SHP77 (cell line): Measurements from ENCODE around the gene TBC1D25.

Source experiments
- DNase-seq, 2 experiments: peaks; one replicate each; lab custom pipeline; 2025; lab: John Stamatoyannopoulos, UW

The TBC1D25 gene, protein sequence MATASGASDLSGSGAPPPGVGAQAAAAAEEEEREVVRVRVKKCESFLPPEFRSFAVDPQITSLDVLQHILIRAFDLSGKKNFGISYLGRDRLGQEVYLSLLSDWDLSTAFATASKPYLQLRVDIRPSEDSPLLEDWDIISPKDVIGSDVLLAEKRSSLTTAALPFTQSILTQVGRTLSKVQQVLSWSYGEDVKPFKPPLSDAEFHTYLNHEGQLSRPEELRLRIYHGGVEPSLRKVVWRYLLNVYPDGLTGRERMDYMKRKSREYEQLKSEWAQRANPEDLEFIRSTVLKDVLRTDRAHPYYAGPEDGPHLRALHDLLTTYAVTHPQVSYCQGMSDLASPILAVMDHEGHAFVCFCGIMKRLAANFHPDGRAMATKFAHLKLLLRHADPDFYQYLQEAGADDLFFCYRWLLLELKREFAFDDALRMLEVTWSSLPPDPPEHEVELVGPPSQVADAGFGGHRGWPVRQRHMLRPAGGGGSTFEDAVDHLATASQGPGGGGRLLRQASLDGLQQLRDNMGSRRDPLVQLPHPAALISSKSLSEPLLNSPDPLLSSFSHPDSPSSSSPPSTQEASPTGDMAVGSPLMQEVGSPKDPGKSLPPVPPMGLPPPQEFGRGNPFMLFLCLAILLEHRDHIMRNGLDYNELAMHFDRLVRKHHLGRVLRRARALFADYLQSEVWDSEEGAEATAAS

GRCh38 chrX:48539345-48540027 is at the start of gene TBC1D25:
TBC1D25 (plus strand) TSS chrX:48539714; CDS start chrX:48539798, 84 bp downstream.
- DNase-seq = peak; percentile 88 to 94

DNA sequence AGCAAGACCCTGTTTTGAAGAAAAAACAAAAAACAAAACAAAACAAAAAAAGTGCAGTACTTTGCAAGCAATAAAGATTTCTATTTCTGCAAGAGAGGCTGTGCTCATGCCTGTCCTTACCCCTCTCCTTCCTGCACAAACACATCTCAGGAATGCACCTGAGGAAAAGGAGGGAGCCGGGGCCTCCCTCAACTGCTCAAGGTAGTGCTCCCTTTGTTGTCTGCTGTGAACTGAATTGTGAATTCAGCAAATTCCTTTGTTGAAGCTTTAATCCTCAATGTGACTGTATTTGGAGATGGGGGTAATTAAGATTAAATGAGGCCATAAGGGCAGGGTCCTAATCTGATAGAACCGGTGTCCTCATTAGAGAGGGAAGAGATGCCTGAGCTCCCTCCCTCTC is 49.6 kb upstream of the TBC1D25 start:
- no peak for DNase-seq

DNA sequence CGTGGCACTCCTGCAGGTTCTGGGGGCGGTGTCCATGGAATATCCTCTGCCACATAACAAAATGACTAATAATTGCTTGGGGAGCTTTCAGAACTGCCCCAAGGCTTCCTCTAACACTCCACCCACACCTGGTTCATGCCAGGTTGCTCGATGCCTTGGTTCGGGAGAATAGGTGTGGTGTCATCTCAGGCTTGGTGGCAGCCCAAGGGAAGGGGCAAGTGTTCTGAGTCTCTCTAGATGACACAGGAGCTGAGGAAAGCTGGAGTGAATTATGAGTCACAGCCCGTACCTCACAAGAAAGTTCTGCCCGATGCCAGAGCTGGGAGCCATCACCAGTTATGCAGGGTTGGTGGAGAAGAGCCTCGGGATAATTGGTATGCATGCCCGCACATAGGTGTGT is 48.9 kb upstream of the TBC1D25 start:
- no peak for DNase-seq

GRCh38 chrX:48491809-48492208 is 47.7 kb upstream of the TBC1D25 start:
- DNase-seq = no peak

- DNase-seq = no peak
Observed at GRCh38 chrX:48492293-48492910, 47.1 kb upstream of the TBC1D25 start.

DNA sequence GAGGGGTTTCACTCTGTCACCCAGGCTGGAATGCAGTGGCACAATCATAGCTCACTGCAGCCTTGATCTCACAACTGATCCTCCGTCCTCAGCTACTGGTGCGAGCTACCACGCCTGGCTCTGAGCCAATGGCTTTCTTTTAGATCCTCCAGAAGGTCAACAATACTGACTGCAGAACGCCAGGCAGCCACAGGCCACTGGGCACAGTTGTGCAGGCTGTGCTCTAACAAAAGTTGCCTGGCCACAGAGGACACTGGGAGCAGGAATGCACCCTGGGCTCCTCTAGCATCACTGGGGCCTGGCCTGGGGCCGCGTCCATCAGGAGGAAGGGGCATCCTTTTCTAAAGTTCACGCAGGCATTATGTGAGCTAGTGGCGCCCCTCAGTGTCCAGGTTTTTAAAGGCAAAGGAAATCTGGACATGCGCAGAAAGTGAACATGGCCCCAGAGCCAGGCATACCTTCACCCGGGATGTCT is 45.6 kb upstream of the TBC1D25 start:
- peak in 1 of 2 experiments; percentile 13 for DNase-seq

GRCh38 chrX:48496660-48497059 is 42.9 kb upstream of the TBC1D25 start:
- DNase-seq = no peak

DNA sequence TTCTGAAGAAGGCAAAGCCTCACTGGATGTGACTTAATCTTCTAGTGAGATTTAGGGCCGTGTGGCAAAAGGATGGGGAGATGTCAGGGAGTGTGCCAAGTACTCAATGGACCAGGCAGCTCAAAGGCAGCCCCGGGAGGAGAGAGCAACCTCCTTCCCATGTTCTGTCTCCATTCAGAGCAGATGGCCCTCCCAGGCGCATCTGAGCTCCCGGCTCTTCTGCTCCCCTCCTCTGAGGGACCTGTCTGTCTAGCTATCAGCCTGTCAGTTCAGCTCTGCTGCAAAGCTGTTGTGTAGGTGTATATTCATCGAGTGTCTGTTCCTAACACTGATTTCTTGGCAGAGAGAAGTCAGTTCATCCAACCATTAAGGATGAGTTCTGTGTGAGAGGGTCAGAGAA is 41.6 kb upstream of the TBC1D25 start:
- no peak for DNase-seq

- no peak for DNase-seq
Observed at GRCh38 chrX:48498374-48498809, 41.1 kb upstream of the TBC1D25 start.

DNA sequence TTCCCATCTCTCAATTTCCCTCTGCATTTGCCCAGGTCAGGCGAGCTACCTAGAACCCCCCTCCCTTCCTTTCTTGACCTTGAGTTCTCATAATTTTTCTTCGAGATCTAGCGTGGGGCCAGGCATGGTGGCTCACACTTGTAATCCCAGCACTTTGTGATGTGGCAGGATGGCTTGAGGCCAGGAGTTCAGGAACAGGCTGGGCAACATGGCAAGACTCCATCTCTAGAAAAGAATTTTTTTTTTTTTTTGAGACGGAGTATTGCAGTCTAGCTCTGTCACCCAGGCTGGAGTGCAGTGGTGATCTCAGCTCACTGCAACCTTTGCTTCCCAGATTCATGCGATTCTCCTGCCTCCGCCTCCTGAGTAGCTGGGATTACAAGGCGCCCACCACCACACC is 35.3 kb upstream of the TBC1D25 start:
- no peak for DNase-seq

GRCh38 chrX:48505481-48505880 is 34.0 kb upstream of the TBC1D25 start:
- DNase-seq = no peak

DNA sequence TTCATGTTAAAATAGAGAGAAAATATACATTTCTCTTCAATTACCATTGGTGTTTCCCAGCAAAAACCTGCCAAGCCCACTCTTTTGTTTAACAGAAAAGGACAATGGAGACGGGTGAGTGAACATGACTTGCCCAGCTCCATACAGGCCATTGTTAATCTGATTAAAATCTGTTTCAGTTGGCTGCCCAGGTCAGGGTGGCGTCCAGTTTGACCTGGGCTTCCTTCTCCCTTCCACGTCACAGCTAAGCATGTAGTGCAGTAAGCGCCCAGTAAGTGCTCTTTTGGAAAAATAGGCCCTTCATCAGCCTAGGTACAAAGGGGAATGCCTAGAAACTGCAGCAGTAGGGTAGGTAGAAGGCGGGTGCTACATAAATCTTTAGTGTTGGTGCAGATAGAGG is 32.3 kb upstream of the TBC1D25 start:
- DNase-seq = no peak

- peak; percentile 8 to 51 for DNase-seq
Observed at GRCh38 chrX:48508400-48509244, 30.9 kb upstream of the TBC1D25 start, which contains the start of gene PORCN. PORCN (plus strand) TSS chrX:48508992; CDS start chrX:48509821, 829 bp downstream.

DNA sequence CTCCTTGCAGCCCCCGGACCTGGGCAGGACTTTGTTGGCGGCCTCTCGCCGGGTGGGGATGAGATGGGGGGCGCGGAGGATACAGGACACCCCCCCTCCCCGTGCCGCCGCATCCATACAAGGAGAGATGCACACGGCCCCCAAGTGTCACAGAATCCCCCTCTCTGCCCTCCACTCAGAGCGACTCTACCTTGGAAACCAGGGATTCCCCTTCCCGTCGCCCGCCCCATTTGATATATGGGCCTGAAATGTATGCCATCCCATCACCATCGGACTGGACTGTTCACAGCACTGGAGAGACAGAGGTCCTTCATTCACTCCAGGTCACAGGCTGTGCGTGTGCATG is 30.3 kb upstream of the TBC1D25 start:
- DNase-seq = no peak

GRCh38 chrX:48509619-48510018 is 29.9 kb upstream of the TBC1D25 start:
- no peak for DNase-seq

GRCh38 chrX:48511560-48511959 is 28.0 kb upstream of the TBC1D25 start:
- DNase-seq = no peak

GRCh38 chrX:48512371-48512935 is 27.1 kb upstream of the TBC1D25 start:
- no peak for DNase-seq

DNA sequence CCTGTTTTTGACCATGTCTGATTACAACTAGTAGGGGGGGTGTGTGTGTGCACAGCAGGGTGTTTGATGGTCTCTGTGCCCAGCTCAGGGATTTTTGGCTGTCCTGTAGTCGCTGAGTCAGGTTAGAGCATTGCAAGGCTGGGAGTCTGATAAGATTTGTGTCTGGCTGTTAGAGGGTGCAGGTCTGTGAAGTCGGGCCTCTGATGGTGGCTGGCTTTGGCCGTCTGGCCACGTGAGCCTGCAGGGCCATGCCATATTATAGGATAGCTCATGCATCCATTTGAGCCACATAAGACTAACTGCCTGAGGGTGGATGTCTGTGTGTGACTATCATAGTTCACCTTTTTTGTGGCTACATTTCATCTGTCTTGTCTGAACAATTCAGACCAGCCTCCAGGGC is 25.8 kb upstream of the TBC1D25 start:
- no peak for DNase-seq

- no peak for DNase-seq
Observed at GRCh38 chrX:48514126-48514806, 25.2 kb upstream of the TBC1D25 start.

DNA sequence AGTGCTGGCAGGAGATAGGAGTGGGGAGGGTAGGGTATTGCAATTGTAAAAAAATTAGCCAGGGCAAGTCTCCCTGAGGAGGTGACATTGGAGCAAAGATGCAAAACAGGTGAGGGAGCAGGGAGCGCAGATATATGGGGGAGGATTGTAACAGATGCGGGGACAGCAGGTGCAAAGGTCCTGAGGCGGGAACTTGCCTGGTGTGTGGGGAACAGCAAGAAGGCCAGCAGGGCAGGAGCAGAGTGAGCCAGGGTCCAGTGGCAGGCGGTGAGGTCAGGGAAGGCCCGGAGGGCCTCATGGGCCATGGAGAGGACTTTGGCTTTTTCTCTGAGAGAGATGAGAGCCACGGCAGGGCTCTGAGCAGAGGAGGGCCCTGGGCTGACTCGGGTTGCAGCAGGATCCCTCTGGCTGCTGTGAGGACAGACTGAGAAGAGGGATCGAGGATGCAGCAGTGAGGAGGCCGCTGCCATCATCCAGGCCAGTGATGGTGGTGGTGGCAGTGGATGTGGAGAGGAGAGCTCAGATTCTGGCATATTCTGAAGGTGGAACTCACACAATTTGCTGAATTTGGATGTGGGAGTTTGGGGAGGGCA is 24.6 kb upstream of the TBC1D25 start:
- DNase-seq = no peak
